DOHH2 (cell line): ENCODE results near the gene CT47C1.

Source experiments
- CTCF ChIP-seq: fragments of 200-600 bp; sonication (generic); IDR thresholded peaks from one replicate; pipeline ENCODE4 v1.5.1; 2014; ENCODE audit warnings: antibody characterized with exemption, mild to moderate bottlenecking, low read depth, low read length; ENCODE audit not compliant: poor library complexity, severe bottlenecking
- EZH2phosphoT487 ChIP-seq: fragments of 200-600 bp; sonication (generic); IDR thresholded peaks from 2 replicates; pipeline ENCODE4 v1.6.1; 2017; ENCODE audit warnings: borderline replicate concordance, mild to moderate bottlenecking, antibody characterized with exemption, low read length, moderate library complexity, mixed read lengths

GRCh38 chrX:119071381-119071780, 1.4 kb upstream of the CT47C1 start:
- TF ChIP-seq CTCF (no peak), EZH2phosphoT487 (no peak)
